ENCODE results near the gene CYREN.
"Not testable (repeated sequence)": the region's sequence is repeated elsewhere in the genome, so short reads cannot be mapped to it uniquely, and the experiment has no call there.

CYREN gene

GRCh38 chr7:135170274-135170997 lies at the start of gene CYREN:
TSS of gene CYREN (minus strand) at chr7:135170707. CDS start at chr7:135168922, 1,785 bp downstream.
- in situ Hi-C loops (cut with MboI; ENCODE audit: low sequenced_read_pairs), result no loop called here

GRCh38 chr7:135217645-135218509 lies 47.4 kb upstream of the CYREN start:
- in situ Hi-C loops (cut with MboI; ENCODE audit: low sequenced_read_pairs), result no loop called here

DNA sequence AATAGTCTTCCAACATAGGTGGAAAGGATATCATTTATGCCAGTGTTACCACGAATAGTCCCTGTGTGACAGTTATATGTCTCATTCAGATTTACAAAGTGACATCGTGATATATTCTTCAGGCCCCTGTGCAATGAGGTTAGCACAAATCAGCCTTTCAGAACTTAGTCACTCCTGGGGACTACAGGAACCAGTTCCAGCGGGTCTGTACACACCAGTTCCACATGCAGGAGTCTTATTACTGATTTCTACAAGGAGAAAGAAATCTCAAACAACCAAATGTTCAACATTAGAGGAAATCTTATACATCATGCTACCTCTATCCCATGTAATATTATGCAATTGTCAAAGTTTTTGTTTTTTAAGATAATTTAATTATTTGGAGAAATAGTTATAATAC lies 45.2 kb upstream of the CYREN start:
- in situ Hi-C loops (cut with MboI; ENCODE audit: low sequenced_read_pairs), result no loop called here

GRCh38 chr7:135215180-135215579 lies 44.7 kb upstream of the CYREN start:
- in situ Hi-C loops (cut with MboI; ENCODE audit: low sequenced_read_pairs), result no loop called here

- in situ Hi-C loops (cut with MboI; ENCODE audit: low sequenced_read_pairs), result no loop called here
Measured at GRCh38 chr7:135213831-135214230, 43.3 kb upstream of the CYREN start.

GRCh38 chr7:135211946-135212685 lies 41.6 kb upstream of the CYREN start:
- in situ Hi-C loops (cut with MboI; ENCODE audit: low sequenced_read_pairs), result not testable (repeated sequence)

DNA sequence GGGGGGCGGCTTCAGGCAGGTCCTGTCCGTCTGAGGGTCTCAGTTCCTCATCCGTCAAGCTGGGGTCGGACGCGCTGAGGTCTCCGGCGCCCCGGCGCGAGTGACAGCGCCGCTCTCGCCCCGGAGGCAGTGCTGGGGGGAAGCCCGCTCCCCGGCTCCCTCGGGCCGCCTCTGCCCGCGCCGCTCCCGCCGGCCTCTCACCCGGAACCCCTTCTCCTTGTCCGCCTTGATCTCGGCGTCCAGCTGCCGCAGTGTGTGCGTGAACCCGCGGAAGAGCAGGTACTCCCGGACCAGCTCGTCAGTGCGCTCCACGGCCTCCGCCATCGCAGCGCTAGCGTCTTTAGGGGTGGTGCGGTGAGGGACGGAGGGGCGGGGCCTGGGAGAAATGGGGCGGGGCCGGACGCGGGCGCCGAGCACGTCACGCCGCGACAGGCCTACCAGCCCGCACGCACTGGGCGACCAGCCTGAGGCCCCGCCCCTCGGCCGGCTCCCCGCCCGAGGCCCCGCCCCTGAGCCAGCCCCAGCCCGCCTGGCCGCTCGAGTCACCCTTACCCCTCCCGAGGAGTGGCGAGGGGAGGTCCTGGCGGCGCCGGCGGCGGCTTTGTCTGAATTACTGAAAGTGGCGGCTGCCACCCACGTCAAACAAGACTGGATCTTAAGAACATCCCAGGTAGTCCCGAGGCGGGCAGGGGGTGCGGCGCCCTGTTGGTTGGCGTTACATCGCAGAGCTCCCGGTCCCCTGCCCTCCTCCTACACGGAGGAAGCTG lies 40.9 kb upstream of the CYREN start, which contains the start of gene WDR91:
Gene WDR91, minus strand, starts transcription at position 348 of the 767 bp plus-strand sequence. Its CDS starts 24 bp downstream, at position 324.
- in situ Hi-C loops (cut with MboI; ENCODE audit: low sequenced_read_pairs), result no loop called here

DNA sequence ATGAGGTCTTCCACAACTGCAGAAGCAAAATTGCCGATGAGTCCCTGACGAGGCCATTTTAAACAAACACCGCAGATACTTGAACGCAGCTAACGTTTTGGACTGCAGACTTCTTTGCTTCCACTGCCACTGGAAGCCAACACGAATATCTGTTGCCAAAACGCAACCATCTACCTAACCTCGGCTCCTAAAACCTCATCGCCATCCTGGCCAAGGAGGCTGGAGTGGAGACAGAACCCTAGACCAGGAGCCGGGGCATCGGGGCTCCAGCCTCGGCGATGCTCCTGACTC lies 40.3 kb upstream of the CYREN start:
- in situ Hi-C loops (cut with MboI; ENCODE audit: low sequenced_read_pairs), result no loop called here

GRCh38 chr7:135209225-135209834 lies 38.8 kb upstream of the CYREN start:
- in situ Hi-C loops (cut with MboI; ENCODE audit: low sequenced_read_pairs), result no loop called here

DNA sequence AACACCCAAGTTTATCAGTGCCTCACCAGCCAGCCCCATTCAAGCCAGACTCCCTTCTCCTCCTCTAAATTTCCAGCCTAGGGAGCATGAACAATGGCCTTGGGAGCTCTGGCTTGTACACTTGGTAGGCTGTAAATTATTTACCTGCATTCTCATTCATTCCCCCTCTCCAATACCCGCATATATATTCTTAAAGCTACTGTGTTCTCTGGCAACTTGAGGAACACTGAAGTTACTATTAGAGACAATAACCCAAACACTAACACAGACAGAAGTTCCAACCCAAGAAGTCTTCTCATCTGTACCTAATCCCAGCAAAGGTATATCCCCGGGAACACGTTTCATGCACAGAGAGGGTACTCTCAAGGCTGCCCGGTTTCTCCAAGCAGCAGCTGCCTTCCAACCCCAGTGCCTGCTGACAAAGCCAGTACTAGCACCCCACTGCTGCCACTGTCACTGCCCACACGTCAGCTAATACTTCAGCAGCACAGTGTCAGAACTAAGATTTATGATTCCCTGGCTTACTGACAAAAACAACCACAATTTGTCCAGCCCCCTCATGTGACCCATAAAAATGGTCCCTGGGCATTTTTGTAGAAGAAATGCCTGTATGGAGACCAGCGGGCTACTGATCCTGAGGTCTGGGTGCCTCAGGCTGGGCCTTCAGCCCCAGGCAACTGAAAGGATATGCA lies 37.7 kb upstream of the CYREN start:
- in situ Hi-C loops (cut with MboI; ENCODE audit: low sequenced_read_pairs), result no loop called here

GRCh38 chr7:135207406-135208101 lies 37.0 kb upstream of the CYREN start:
- in situ Hi-C loops (cut with MboI; ENCODE audit: low sequenced_read_pairs), result no loop called here

GRCh38 chr7:135206941-135207391 lies 36.5 kb upstream of the CYREN start:
- in situ Hi-C loops (cut with MboI; ENCODE audit: low sequenced_read_pairs), result no loop called here

DNA sequence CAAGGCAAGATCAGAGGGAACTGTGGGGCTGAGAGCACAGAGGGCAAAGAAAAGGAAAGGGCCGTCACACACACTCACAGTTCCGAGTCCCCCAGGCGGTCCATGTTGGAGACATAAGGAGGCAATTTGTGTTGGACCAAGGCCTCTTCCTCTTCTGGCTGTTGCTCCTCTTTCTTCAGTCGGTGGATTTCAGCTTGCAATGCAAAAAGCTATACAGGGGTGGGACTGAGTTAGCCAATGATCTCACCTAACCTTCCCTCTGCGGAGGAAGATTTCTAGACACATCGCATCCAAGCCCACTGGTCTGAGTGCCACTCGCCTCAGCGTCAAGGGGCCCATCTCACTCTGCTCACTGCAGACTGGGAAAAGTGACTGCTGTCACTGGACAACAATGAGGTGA lies 35.3 kb upstream of the CYREN start:
- in situ Hi-C loops (cut with MboI; ENCODE audit: low sequenced_read_pairs), result no loop called here

DNA sequence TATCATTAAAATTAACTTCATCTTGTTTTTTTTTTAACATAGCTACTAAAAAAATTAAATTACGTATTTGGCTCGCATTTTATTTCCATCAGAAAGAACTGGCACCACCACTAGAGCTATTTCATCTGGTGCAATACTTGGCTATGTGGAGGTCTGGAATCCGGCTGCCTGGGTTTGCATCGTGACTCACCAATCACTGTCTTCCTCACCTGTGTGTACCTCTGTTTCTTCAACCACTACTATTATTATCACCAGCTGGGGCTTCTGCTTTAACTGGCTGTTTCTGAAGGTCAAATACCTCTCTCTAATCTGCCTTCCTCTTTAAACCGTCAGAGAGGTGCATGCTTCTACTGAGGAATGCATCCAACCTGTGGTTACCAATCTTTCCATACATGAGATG lies 34.4 kb upstream of the CYREN start:
- in situ Hi-C loops (cut with MboI; ENCODE audit: low sequenced_read_pairs), result no loop called here

DNA sequence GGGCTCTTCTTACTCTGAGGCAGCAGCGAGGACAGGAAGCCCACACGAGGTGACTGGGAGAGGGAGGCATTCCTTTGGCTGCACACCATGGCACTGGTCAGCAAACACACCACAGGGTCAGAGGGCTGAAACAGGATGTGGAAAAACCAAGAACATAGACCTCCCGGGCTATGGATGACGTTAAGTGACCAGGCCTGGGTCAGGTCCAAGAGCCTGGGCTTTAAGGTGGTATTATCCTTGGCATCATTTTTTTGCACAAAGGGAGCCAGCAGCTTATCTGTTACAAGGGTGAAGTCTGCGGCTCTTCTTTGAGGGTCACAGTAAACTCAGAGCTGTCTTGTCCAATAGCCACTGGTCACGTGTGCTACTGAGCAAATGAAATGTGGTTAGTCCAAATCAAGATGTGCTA lies 33.8 kb upstream of the CYREN start:
- in situ Hi-C loops (cut with MboI; ENCODE audit: low sequenced_read_pairs), result no loop called here

DNA sequence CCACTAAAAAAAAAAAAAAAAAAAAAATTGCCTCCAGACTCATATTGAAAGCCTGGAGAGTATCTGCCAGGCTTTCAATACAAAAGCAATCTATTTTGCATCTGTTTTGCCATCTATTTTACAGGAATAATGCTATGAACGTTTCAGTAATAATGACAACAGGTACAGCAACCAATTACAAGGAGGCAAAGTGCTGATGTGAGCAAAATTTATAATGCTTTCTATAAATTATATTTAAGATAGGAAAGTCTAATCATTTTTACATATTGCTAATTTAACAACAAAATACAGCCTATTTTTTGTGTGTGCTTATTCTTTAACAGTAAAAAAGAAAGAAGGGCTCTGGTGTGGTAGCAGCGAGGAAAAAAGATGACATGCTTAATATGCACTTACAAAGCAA lies 30.8 kb upstream of the CYREN start:
- in situ Hi-C loops (cut with MboI; ENCODE audit: low sequenced_read_pairs), result no loop called here

DNA sequence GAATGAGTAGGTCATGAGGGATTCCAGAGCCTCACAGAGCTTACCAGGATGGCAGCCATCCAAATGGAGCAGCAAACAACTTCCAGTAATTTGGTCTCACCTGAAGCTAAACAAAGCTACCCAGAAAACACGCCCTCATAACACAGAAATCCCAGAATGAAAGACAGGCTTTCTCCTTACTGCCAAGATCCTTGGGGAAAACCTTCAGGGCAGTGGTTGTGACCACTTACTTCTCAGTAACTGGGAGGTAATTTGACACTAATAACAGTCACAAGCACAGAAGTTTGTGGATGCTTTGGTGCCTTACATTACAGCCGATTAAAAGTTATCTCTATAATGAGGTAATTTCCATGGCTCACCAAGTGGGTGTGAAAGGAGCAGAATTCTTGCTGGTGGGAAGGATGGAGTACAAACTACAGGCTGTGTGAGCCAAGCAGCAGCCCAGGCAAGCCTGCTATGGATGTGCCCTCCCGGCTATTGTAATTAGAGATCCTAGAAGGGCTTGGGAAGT lies 30.4 kb upstream of the CYREN start:
- in situ Hi-C loops (cut with MboI; ENCODE audit: low sequenced_read_pairs), result no loop called here

- in situ Hi-C loops (cut with MboI; ENCODE audit: low sequenced_read_pairs), result no loop called here
Measured at GRCh38 chr7:135199439-135199838, 28.9 kb upstream of the CYREN start.
